ENCODE data around the gene HMGCL.
"Not testable (repeated sequence)": the region's sequence is repeated elsewhere in the genome, so short reads cannot be mapped to it uniquely, and the experiment has no call there.

The HMGCL gene

GRCh38 chr1:23825762-23826522, 713 bp upstream of the HMGCL start:
- peak in 1 of 5 donors; percentile 16 for DNase-seq

DNA sequence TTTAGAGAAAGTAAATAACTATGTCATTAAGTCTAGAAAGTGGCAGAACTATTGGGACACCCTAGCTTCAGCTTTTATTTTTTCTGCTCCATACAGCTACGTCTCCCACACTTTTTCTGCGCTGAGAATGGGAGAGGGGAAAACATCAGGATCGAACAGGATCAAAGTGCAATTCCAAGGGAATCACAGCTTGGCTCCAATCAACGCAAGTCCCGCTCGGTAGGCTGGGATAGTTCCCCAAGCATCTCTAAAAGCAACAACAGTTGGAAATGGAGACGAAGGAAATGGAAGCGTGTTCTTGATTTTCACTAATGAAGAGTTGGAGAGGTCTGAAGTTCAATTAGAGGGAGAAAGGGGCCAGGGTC, 536 bp downstream of the HMGCL start:
- DNase-seq = no peak

DNA sequence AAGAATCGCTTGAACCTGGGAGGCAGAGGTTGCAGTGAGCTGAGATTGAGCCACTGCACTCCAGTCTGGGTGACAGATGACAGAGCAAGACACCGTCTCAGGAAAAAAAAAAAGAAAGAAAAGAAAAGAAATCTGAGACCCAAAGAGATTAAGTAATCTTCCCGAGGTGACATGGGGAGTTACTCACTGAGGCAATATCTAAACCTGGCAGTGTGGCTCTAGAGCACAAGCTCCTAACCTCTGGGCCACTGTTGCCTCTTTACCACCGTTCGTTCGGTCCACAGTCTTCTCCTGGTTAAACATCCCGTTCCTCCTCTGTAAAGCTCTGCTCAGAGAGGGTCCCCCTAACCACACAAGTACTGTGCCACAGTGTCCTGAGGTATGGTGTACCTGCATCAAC, 1.5 kb downstream of the HMGCL start:
- DNase-seq = no peak

GRCh38 chr1:23817633-23818032, 7.6 kb downstream of the HMGCL start:
- no peak for DNase-seq

DNA sequence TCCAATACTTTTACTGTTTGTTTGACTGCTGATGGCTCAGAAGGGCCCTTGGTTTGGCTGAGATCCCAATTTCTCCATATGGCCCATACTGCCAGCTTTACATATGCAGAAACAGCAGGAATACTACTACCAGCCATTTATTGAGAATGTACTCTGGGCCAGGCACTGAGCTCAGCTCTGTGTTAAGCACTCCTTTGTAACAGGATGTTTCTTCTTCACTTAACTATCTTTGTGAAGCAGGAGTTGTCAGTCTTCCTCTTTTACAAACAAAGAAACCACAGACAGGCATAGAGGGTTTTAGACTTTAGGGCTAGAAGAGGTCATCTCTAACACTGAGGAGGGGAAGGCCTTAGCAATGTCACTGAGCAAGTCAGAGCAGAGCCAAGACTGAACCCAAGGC, 8.3 kb downstream of the HMGCL start:
- no peak for DNase-seq

DNA sequence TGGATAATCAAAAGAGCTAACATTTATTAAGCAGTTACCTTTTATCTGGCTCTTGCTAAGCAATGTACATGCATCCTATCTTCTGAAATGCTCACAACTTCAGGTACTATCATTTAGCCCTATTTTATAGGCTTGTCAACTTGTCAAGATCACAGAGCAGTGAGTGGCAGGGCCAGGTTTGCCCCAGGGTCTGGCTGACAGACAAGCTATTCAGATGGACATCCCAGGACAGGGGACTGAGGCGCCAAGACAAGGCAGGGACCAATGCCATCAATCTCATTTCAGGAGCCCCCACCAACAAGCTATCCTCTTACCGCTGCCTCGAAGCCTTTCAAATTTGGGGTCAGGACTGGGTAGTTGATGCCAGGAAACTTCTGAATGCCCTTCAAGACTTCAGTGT, 8.9 kb downstream of the HMGCL start:
- DNase-seq = no peak

DNA sequence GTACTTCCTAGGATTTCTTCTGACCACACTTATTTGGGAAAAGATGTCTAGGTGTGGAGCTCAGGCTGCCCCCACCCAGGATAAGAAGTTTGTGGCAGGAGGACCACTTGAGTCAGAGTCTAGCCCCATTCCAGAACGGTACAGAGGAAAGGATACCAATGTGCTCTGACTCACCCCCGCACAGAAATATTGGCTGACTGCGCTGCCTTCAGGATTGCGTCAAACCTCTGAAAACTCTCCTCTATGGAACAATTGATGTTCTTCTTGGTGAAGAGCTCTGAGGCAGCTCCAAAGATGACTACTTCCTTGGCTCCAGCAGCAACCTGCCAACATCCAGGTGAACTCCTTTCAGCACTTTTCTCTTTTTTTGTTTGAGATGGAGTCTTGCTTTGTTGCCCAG, 11.2 kb downstream of the HMGCL start:
- DNase-seq = no peak

- peak in 3 of 5 donors; percentile 37 to 43 (median 39) for DNase-seq
These were observed 14.2 kb downstream of the HMGCL start for GRCh38 chr1:23810818-23811540.

GRCh38 chr1:23809751-23810171, 15.5 kb downstream of the HMGCL start:
- DNase-seq = peak; percentile 62 to 81 (median 74)

DNA sequence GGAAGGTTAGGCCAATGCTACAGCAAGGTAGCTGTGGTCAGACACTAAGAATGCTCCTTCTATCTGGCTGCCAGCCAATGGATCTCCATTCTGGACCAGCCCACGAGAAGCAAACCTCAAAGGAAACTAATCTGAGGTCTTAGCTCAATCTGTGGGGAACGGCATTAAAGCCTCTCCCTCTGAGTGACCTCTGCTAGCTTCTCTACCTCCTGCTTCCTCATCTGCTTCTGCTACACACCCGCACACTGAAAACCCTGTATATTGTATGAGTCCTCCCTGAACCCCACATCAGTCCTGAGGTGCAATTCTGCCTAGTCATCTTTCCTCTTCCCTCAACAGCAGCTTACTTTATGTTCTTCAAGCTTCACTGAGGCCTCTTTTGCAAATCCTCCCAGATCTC, 17.8 kb downstream of the HMGCL start:
- no peak for DNase-seq

DNA sequence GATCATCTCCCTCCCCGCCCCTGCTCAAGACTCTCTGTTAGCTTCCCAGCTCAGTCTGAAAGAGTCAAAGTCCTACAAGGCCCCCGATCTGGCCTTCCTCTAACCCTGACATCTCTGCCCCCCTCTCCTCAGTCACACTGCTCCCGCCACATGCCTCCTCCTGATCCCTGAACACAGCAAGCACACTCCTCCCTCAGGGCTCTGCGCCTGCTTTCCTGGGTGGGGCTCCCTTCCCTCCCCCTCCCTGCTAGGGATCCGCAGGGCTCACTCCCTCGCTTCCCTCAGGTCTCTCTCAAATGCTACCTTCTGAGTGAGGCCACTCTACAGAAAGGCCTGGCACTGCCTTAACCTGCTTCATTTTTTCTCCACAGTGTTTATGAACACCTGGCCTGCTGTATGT, 18.9 kb downstream of the HMGCL start:
- no peak for DNase-seq

DNA sequence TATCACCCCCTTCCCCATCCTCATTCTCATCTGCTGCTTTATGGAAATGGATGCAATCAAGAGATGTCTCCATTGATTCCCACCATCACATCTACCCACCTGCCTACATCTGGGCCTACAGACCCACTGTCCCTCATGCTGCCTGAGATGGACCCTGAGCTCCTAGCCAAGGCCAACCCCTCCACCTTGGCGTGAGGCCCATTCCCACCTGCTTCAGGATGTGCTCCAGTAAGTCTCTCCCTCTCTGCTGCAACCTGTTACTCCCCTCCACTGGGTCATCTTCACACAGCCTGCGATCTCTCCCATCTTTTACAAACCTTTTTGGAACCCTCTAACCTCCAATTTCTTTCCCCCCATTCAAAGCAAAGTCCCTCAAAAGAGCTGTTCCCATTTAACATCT, 20.2 kb downstream of the HMGCL start:
- DNase-seq = no peak

GRCh38 chr1:23804183-23804835, 20.9 kb downstream of the HMGCL start:
- no peak for DNase-seq

DNA sequence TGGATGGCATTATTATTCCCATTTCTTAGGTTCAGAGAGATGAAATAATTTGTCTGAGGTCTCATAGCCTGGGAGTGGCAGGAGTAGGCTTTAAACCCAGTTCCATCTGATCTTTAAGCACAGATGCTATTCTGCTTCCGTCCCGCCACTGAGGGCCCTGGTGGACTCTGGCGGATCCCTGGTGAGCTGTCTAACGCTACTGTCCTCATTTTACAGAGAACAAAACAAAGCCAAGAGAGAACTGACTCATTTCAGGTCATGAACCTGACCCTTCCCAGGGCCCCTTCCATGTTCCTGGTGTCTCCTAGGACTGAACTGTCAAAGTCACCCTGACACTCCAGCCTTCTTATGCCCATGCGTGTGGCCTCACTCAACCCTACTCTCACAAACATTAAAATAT, 21.6 kb downstream of the HMGCL start:
- DNase-seq = no peak

DNA sequence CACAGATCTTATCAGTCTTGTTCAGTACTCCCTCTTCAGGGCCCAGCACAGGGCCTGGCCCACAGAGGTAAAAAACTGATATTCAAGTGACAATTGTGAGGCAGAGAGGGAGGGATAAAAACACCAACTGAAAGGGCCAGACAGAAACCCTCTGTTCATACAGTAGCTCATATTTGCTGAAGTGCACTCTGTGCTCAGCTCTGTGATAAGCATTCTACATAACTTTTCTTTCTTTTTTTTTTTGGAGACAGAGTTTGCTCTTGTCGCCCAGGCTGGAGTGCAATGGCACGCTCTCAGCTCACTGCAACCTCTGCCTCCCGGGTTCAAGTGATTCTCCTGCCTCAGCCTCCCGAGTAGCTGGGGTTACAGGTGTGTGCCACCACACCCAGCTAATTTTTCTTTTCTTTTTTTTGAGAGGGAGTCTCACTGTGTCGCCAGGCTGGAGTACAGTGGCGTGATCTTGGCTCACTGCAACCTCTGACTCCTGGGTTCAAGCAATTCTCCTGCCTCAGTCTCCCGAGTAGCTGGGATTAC, 22.4 kb downstream of the HMGCL start:
- not testable (repeated sequence) for DNase-seq

DNA sequence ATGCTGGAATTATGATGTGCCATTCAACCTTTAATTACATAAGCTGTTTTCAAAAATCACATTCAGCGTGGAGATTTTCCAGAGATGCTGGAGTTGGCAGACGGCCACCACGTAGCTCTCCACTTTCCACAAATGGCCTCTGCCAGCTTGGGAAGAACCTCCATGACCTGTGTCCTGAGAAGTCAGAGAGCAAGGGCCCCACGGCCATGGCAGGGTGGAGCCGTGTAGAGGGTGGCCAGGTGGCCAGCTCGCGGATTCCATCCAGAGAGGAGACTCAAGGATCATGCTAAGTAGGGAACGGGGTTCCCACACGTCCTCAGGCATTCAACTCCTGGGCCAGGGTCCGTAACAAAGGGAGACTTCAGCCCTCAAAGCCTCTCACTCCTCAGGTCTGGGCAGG, 23.4 kb downstream of the HMGCL start:
- DNase-seq = no peak

DNA sequence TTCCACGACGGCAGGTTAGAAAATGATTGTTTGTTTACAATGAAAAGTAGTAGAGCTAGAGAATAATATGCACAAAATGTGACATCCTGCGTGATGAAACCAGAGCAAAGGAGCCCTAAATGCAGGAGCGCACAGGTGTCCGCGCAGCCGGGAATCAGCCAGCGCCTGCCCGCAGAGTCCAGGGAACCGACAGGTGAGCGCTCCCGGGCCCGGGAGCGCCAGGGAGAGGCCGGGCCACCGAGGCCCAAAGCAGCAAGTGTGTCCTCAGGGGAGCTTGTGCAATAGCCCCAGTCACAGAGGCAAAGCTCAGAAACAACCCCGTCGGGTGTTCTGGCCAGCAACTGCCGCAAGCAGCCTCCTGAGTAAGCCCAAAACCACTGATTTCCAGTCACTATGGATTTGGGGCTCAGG, 23.9 kb downstream of the HMGCL start:
- DNase-seq = no peak

DNA sequence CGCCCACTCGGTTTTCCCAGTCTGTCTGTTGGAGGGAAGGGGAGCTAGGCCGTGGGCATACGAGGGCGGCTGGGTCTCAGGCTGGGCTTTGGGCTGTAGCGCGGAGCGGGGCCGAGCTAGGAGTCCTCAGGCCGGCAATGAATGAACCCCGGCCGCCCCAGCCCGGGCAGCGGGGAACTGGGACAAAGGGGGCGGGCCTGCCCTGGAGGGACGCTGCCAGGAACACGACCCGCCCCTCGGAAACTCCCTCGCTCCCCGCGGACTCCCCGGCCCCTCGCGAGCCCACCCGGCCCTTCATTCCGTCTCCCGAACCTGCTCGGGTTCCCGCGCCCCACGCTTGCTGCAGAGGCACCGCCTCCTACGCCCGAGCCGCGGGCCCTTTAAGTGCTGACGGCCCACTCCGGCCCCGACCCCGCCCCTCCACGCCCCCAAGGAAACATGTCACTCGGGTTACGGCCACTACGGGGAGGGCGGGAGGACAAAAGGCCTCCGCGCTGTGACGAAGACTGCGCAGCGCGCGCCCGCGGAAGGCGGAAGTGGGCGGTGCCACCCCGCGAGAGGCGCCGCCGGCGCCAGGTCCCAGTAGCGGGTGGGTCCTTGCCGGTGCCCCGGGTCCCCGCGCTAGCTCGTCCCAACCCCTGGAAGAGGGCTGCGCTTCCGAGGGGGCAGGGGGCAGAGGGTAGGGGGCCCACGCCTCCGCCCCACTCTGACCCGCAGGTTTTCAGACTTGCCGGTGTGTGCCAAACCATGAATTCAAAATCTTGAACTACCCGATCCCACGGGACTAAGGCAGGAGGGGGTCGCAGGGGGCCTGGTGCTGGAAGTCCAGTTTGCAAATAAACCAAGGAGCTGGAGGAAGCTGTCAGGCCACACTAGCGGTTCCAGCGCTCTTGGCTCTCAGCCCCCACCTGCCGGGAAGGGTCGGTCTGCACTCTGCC, 24.6 kb downstream of the HMGCL start, which contains the start of gene GALE:
GALE (minus strand) TSS at position 355 of the 938 bp plus-strand sequence. CDS start 1,747 bp downstream, outside the sequence.
- peak; percentile 95 to 99 (median 96) for DNase-seq

GRCh38 chr1:23799570-23800399, 25.4 kb downstream of the HMGCL start:
- peak in 1 of 5 donors; percentile 15 for DNase-seq

- no peak for DNase-seq
These were observed 26.0 kb downstream of the HMGCL start for GRCh38 chr1:23799255-23799569.

DNA sequence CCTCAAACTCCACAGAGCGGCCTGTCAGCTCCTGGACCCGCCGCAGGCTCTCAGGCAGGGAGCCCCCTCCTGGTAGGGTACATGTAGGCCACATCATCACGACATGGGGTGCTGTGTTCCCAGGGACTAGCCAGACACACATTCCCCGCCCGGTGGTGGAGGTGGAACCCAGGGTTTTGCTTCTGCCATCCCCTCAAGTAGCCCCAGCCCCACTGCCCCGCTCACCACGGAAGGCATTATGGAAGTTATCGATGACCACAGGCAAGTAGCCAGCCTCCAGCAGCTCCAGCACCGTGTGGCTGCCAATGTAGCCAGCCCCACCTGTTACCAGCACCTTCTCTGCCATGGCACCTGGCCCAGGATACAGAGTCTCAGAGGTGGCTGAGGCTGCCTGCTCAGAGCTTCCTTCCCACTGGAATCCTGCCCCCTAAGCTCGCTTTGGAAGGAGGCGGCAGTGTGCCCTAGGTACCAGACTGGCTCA, 26.5 kb downstream of the HMGCL start:
- DNase-seq = no peak

All from T-helper 1 cell (primary cell).